Measurements from ENCODE around the gene HERC3.

GRCh38 chr4:88570001-88570400 is 22.3 kb upstream of the HERC3 start:
- no peak for TF ChIP-seq CTCF (IDR thresholded peaks at IDR 0.05; ENCODE audit: insufficient read depth, low read depth, low read length)
- no peak for TF ChIP-seq EZH2 (IDR thresholded peaks at IDR 0.05; ENCODE audit: insufficient read depth, low read length)
